Measurements from ENCODE around the gene SPHKAP. TPM values are rescaled to one million over a fixed set of nuclear protein-coding genes. Genes with fewer than 3 reads are reported as not detected.

SPHKAP gene
- 60.7 TPM for total RNA-seq

GRCh38 chr2:228181098-228182019, at the start of gene SPHKAP:
Gene SPHKAP (minus strand): TSS chr2:228181687. CDS start chr2:228181598, 89 bp downstream.

Small RNAs within 50 kb of the gene (small RNA-seq; reads per million reads assigned to genes)
- not detected for gene RNU6-624P
